T-helper 1 cell treated with Interleukin-12 subunit alpha and Interleukin-12 subunit beta and Interleukin-4 antibody, amounts not matched to agents 30 ng/mL and 1 ng/mL, for 36 hours (primary cell): ENCODE measurements around the gene SLC2A4RG. TPM values are rescaled to one million over a fixed set of nuclear protein-coding genes. Genes with fewer than 3 reads are reported as not detected.
"Not testable (repeated sequence)": the region's sequence is repeated elsewhere in the genome, so short reads cannot be mapped to it uniquely, and the experiment has no call there.

Experiments
- intact Hi-C: fragments of 100-400 bp; cut with micrococcal nuclease; formaldehyde crosslinking; loops from one replicate; pipeline ENCODE4 v1.15.1; 2024
- total RNA-seq: library from RNA; stranded (reverse); gene quantifications from 2 replicates; pipeline ENCODE4 v1.2.3, GENCODE V29; 2022

The SLC2A4RG gene
- total RNA-seq, 1 donor from 2014 or later: 70.4 TPM

DNA sequence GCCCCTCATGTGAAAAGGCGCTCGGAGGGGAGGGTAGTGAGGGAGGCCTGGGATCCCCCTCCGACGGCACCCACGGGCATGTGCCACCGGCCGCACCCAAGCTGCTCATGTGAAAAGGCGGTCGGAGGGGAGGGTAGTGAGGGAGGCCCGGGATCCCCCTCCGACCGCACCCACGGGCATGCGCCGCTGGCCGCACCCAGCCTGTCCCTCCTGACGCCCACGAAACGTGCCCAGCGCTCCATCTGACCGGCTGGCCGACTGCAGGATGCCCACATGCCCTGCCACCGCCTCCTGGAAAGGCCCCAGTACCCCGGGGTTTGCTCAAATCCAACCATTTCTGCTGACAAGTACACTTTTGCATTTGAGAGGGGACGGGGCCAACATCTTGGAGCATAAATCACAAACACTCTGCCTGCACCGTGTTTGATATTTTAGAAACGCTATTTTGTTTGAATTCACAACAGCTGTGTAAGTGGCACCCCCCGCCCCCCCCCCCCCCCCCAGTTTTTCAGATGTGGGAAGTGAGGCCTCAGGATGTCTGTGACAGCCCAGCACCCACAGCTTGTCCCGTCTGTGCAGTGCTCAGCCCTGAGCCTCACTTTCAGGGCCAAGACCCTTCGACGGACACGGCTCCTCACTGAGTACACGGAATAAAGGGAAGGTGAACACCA lies 34.1 kb downstream of the SLC2A4RG start:
- intact Hi-C loops: no loop called here

DNA sequence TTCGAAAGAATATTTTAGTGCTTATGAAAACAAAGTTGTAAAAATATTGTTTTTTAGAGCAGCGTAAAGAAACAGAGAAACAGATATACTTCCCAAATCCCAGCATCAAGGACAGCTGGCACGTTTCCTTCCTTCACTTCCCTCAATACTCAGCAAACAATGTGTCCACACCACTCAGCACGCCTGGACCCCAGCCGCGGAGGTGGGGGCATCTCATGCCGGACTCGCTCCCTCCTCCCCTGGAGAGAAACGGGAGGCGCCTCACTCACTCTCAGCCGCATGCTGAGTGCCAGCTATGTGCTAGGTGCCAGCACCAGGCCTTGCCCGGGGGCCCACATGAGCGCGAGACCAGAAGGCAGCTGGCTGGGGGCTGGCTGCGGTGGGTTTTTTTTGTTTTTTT lies 34.7 kb downstream of the SLC2A4RG start:
- intact Hi-C loops: no loop called here

- intact Hi-C loops: no loop called here
Measured at GRCh38 chr20:63775096-63775978, 35.8 kb downstream of the SLC2A4RG start.

DNA sequence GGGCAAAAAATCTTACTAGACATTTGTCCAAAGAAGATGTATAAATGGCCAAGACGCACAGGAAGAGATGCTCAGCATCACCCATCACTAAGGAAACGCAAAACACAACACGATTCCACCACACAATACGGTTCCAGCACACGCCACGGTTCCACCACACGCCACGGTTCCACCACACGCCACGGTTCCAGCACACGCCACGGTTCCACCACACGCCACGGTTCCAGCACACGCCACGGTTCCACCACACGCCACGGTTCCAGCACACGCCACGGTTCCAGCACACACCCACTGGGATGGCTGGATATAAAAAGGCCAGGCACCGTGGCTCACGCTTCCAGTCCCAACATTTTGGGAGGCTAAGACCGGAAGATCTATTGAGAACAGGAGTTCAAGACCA lies 37.3 kb downstream of the SLC2A4RG start:
- intact Hi-C loops: not testable (repeated sequence)

DNA sequence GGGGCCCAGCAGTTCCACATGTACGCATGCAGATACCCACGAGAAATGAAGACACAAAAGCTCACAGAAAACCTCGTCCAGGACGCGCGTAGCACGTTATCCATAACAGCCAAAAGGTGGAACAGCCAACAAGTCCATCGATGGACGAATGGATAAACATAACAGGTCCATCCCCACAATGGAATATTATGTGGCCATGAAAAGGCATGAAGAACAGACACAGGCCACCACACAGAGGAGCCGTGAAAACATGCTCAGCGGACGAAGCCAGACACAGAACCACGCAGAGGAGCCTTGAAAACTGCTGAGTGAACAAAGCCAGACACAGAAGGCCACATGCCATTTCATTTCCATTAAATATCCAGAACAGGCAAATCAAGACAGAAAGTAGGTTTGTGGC lies 38.0 kb downstream of the SLC2A4RG start:
- intact Hi-C loops: no loop called here

GRCh38 chr20:63778034-63778752 lies 38.6 kb downstream of the SLC2A4RG start:
- intact Hi-C loops: no loop called here

GRCh38 chr20:63778857-63779256 lies 39.3 kb downstream of the SLC2A4RG start:
- intact Hi-C loops: no loop called here

DNA sequence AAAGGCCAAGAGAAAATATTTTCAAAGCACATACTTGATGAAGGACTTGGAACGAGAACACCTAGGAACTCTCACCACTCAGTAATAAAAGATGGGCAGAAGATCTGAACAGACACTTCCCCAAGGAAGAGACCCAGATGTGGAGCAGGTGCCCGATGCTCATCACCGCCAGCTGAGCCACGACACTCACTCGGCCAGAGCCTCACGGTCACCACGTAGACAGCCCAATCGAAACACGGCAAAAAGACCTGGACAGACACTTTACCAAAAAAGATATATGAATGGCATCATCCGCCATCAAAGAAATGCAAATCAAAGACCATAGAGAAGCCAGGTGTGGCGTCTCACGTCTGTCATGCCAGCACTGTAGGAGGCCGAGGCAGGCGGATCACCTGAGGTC lies 41.6 kb downstream of the SLC2A4RG start:
- intact Hi-C loops: loop anchor here (10.0 kb wide), 1 partner anchor 344 kb away; no protein-coding TSS in a partner anchor

GRCh38 chr20:63782051-63782471 lies 42.5 kb downstream of the SLC2A4RG start:
- intact Hi-C loops: loop anchor here (10.0 kb wide), 1 partner anchor 343 kb away; no protein-coding TSS in a partner anchor

DNA sequence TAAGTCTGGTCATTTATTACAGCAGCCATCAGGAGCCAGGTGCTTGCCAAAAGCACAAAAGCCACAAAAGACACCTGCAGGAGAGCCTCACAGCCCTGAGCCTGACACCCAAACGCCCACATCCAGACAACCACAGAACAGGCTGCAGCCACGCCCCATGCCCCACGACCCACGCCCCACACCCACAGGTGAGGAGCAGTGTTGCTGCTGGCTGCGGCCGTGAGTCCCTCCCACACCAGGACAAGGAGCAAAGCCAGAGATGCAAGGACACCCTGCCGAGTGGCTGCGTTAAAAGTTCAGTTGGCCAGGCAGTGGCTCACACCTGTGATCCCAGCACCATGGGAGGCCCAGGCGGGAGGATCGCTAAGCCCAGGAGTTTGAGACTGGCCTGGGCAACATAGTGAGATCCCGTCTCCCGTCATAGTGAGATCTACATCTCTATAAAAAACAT lies 43.0 kb downstream of the SLC2A4RG start:
- intact Hi-C loops: loop anchor here (10.0 kb wide), 1 partner anchor 342 kb away; no protein-coding TSS in a partner anchor

DNA sequence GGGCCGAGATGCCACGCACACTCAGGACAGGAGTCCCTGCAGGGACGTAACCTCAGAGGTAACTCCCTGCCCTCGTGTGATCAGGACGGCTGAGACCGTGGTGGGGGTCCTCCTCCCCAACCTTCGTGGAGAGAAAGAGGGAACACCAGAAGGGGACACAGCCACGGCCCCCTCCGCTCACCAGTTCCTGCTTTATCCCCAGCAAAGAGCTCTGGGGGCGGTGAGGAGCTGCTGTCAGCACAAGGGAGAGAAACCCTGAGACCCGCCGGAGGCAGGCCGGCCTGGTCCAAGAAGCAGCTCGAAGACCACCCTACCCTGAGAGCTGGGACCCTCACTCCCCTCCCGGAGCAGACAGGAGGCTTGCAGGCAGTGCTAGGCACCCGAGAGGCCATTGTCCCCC lies 44.4 kb downstream of the SLC2A4RG start:
- intact Hi-C loops: loop anchor here (10.0 kb wide), 1 partner anchor 341 kb away; no protein-coding TSS in a partner anchor

DNA sequence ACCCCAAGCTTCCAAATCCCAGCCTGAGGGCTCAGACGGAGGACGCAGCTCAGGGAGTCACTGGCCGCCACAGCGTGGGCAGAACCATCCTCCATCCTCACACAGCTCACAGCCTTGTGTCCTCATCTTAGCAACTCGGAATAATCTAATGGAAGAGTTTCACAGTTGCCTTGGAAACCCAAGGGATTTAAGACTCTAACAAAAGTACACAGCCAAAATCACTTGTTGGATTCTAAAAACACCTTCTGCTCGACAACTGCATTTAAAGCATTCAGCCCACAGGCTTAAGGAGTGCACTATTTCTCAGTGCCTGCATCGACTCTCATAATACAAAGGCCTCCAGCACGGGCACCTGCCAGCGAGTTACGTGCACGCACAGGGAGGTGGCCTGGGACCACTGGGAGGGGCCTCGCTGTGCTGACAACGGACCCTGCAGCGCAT lies 46.1 kb downstream of the SLC2A4RG start:
- intact Hi-C loops: loop anchor here (1.0 to 10.0 kb wide), 5 partner anchors 11 to 339 kb away; partner anchors contain the start of gene TPD52L2

- intact Hi-C loops: loop anchor here (5.0 to 10.0 kb wide), 2 partner anchors 270 to 337 kb away; no protein-coding TSS in a partner anchor
Measured at GRCh38 chr20:63787302-63787701, 47.7 kb downstream of the SLC2A4RG start.

- intact Hi-C loops: loop anchor here (5.0 to 10.0 kb wide), 2 partner anchors 270 to 337 kb away; no protein-coding TSS in a partner anchor
Measured at GRCh38 chr20:63787749-63788148, 48.2 kb downstream of the SLC2A4RG start.

GRCh38 chr20:63789836-63790571 lies 50.4 kb downstream of the SLC2A4RG start:
- intact Hi-C loops: loop anchor here (5.0 to 10.0 kb wide), 2 partner anchors 267 to 335 kb away; no protein-coding TSS in a partner anchor

DNA sequence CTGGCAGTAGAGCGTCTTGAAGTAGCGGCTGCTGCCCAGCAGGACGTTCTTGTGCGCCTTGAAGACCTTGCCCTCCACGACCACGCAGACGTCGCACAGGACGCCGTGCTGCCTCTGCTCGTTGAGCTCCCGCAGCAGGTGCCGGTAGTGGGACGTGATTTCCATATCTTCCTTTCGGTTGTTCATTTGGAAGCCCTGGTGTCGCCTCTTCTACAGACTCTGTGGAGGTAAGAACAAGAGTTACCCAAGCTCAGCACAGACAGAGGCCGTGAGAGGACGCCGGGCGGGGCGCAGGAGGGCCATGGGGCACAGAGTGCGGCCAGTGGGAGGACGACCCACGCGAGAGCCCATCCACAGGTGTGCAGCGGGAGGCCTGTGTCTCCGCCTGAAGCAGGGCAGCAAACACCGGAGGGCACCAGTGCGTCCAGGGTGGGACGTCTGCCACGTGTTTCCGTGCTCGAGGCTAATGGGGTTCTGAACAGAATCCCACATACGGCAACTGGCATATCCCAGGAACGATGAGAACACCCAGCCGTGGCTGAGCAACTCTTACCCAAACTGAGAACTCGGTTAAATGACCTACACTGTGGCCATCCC lies 51.1 kb downstream of the SLC2A4RG start:
- intact Hi-C loops: no loop called here

DNA sequence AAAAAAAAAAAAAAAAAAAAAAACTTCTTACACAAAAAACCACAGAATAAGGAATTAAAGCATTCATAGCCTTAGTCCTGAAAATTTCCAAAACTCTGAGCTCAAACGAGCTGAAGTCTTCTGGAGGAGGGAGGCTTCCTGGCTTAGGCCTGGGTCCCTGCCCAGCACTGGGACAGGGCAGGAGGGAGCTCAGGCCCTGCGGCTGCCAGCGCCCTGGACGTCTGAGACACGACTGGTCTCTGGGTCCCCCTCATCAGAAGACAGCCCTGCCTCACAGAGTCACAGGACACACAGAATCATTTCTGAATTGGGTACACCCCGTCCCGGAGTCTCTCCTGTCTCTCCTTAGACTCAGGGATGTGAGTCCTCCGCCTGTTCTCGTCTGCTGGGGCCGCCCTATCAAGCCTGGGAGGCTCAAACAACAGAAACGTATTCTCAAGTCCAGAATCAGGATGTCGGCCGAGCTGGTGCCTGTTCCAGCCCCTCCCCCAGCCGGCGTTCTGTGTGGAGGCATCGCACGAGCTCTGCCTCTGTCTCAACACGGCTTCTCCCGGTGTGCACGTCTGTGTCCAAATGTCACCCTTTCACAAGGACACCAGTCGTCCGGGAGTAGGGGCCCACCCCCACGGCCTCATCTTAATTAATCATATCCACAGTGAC lies 52.1 kb downstream of the SLC2A4RG start:
- intact Hi-C loops: no loop called here

- intact Hi-C loops: no loop called here
Measured at GRCh38 chr20:63792866-63793265, 53.3 kb downstream of the SLC2A4RG start.
